HG03558 (cell line): ENCODE data around the gene ZNF613.
"Not testable (repeated sequence)": the region's sequence is repeated elsewhere in the genome, so short reads cannot be mapped to it uniquely, and the experiment has no call there.

Source experiments
- ATAC-seq: cut with Tn5 transposase; IDR thresholded peaks from one replicate; pipeline ENCODE4 v1.9.1; 2021; ENCODE audit warnings: moderate number of reproducible peaks; ENCODE audit not compliant: unreplicated experiment; ENCODE audit errors: extremely low read depth

The ZNF613 gene

GRCh38 chr19:51926784-51927741 is at the start of gene ZNF613:
TSS of gene ZNF613 (plus strand) at chr19:51927472. CDS start at chr19:51936221, 8,749 bp downstream.
- ATAC-seq = no peak

DNA sequence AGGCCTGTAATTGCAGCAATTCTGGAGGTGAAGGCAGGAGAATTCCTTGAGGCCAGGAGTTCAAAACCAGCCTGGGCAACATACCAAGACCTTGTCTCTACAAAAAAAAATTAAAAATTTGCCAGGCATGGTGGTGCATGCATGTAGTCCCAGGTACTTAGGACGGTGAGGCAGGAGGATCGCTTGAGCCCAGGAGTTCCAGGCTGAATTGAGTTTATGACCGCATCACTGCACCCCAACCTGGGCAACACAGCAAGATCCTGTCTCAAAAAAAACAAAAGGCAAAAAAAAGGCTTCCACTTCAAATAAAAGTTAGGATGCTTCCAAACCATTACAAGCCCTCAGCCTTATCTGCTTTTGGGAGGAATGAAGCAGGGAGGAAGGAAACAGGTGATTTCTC is 44.8 kb upstream of the ZNF613 start:
- ATAC-seq = no peak

DNA sequence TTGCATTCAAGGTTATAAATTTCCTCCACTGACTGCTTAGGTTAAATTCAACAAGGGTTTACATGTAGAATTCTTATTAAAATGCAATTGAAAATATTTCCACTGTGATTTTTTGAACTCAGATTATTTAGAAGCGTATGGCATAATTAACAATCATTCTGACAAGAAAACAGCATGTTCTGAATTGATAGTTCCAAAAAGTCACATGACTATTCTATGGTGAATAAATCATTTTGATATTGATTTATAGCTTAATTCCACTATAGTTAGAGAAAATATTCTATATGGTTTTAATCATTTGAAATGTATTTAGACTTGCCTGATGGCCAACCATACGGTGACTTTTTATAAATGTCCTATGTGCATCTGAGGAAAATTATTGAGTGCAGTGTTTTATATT is 42.6 kb upstream of the ZNF613 start:
- no peak for ATAC-seq

GRCh38 chr19:51887522-51888498 is 39.5 kb upstream of the ZNF613 start, which contains the start of gene ZNF577:
TSS of gene ZNF577 (minus strand) at chr19:51887951. CDS start at chr19:51880382, 7,569 bp downstream.
- ATAC-seq = no peak

GRCh38 chr19:51889934-51890333 is 37.3 kb upstream of the ZNF613 start:
- no peak for ATAC-seq

DNA sequence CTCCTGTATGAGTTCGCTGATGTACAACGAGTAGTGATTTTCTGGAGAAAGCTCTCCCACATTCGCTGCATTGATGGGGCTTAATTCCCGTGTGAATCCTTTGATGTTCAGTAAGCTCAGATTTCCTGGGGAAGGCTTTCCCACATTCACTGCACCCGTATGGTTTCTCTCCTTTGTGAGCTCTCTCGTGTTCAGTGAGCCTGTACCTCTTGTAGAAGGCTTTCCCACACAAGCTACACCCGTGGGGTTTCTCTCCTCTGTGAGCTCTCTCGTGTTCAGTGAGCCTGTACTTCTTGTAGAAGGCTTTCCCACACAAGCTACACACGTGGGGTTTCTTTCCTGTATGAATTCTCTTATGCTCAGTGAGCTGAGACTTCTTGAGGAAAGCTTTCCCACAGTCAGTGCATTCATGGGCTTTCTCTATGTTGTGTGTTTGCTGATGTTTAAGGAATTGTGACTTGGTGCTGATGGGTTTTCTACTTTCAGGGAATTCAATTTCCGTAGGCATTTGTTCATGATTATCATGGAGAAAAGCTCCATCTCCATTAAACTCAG is 36.0 kb upstream of the ZNF613 start:
- ATAC-seq = no peak

- no peak for ATAC-seq
These were observed 25.4 kb upstream of the ZNF613 start for GRCh38 chr19:51901860-51902259.

- ATAC-seq = no peak
These were observed 24.1 kb upstream of the ZNF613 start for GRCh38 chr19:51903192-51903591.

DNA sequence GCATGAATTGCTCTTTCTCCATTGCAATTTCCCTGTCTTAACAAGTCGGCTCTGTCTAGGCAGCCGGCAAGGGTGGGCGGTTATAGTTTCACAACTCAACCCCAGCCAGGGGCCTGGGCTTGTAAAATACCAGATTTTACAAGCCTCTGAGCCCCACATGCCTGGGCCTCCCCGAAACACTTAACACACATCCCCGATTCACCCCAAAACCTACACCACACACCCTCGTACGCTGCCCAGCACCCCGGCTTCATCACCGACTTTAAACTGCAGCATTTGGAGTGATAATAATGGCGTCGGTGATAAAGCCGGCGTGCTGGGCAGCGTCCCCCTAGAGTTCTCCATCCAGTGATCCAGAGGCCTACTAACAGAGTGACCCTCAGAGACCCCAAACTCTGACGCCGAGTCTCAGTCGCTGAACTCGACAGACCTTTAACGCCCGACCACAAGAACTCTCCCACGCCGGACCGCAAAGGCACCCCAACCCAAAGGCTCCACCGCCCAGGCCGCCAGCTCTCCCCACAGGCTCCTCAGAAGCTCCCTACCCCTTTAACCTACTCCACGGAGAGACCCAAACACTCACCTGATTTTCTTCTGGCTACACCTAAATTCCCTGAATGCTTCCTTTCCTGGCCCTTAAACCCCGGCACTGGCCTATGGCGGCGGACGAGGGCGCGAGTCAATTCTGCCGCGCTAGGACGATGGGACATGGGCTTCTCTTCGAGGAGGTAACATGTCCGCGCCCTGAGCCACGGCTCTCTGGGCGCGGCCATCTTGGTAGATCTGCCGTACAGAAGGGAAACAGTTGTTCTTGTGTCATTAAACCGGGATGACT is 22.7 kb upstream of the ZNF613 start, which contains the start of gene ZNF649:
Gene ZNF649 (minus strand): TSS at position 687 of the 835 bp plus-strand sequence. CDS start 4,910 bp downstream, outside the sequence.
- ATAC-seq = no peak

GRCh38 chr19:51905206-51905605 is 22.1 kb upstream of the ZNF613 start:
- no peak for ATAC-seq

DNA sequence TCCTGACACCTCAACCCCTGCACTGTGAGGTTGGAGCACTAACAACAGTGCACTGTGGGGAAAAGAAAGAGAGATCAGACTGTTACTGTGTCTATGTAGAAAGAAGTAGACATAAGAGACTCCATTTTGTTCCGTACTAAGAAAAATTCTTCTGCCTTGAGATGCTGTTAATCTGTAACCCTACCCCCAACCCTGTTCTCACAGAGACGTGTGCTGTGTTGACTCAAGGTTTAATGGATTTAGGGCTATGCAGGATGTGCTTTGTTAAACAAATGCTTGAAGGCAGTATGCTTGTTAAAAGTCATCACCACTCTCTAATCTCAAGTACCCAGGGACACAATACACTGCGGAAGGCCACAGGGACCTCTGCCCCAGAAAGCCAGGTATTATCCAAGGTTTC is 21.6 kb upstream of the ZNF613 start:
- ATAC-seq = not testable (repeated sequence)

DNA sequence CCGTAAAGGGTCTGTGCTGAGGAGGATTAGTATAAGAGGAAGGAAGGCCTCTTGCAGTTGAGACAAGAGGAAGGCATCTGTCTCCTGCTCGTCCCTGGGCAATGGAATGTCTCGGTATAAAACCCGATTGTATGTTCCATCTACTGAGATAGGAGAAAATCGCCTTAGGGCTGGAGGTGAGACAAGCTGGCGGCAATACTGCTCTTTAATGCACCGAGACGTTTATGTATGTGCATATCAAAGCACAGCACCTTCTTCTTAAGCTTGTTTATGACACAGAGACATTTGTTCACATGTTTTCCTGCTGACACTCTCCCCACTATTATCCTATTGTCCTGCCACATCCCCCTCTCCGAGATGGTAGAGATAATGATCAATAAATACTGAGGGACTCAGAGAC is 21.2 kb upstream of the ZNF613 start:
- ATAC-seq = not testable (repeated sequence)

- not testable (repeated sequence) for ATAC-seq
These were observed 19.3 kb upstream of the ZNF613 start for GRCh38 chr19:51907981-51908380.

- no peak for ATAC-seq
These were observed 11.9 kb upstream of the ZNF613 start for GRCh38 chr19:51915324-51915867.

- no peak for ATAC-seq
These were observed 11.1 kb upstream of the ZNF613 start for GRCh38 chr19:51916167-51916566.

DNA sequence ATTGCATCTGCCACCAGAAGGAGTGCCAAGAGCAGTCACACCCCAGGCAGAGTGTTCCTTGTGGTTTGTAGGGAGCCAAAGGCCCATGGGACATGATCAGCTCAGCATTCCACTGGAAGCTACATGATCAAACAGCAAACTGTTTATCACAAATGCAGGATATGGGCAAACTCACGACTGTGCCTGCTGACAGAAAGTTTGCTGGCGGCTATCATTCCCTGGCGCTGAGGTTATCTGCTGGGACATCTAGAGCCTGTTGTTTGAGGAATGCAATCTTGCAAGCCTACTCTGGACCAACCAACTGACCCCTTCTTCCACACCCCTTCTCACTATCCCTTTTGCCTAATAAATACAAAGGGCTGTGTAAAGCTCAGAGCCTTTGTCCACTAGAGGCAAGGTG is 7.7 kb upstream of the ZNF613 start:
- no peak for ATAC-seq

DNA sequence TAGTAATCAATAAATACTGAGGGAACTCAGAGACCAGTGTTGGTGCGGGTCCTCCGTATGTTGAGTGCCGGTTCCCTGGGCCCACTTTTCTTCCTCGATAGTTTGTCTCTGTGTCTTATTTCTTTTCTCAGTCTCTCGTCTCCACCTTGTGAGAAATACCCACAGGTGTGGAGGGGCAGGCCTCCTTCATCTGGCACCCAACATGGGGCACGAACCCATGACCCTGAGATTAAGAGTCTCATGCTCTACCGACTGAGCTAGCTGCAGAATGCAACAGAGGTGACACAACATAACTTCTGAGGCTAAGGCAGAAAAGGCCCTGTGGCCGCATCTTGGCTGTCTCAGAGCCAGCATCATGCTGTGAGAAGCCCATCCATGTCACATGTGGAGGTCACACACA is 5.3 kb upstream of the ZNF613 start:
- ATAC-seq = no peak

DNA sequence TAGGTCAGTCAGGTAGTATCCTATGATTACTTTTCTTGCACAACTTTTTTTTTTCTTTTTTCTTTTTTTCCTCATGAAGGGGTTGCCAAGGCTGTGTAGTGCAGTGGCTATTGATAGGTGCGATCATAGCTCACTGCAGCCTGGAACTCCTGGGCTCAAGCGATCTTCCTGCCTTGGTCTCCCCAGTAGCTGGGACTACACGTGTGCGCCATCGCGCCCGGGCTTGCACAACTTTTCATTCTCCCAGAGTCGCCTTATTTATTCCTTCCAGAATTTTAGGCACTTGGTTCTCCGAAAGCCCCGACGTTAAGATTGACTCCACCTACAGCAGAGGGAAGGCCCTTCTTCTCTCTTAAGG is 867 bp upstream of the ZNF613 start:
- no peak for ATAC-seq

DNA sequence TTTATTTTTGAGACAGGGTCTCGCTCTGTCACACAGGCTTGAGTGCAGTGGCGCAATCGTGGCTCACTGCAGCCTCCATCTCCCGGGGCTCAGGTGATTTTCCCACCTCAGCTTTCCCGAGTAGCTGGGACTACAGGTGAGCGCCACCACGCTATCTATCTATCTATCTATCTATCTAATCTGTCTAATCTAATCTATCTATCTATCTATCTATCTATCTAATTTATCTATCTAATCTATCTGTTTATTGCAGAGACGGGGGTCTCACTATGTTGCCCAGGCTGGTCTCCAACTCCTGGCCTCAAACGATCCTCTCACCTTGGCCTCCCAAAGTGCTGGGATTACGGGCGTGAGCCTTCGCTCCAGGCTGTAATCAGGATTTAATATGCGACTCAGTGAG is 587 bp downstream of the ZNF613 start:
- ATAC-seq = no peak
